NCI-H345 (cell line): ENCODE measurements around the gene PSTK.

Experiments
- DNase-seq: peaks from one replicate; lab custom pipeline; 2025; lab: John Stamatoyannopoulos, UW

Gene PSTK

GRCh38 chr10:123019941-123020703 is 39.9 kb downstream of the PSTK start:
- no peak for DNase-seq

- DNase-seq: no peak
Measured at GRCh38 chr10:123021517-123021916, 41.3 kb downstream of the PSTK start.

- DNase-seq: no peak
Measured at GRCh38 chr10:123024540-123024939, 44.3 kb downstream of the PSTK start.

- no peak for DNase-seq
Measured at GRCh38 chr10:123026302-123026701, 46.1 kb downstream of the PSTK start.

- DNase-seq: no peak
Measured at GRCh38 chr10:123027861-123028260, 47.7 kb downstream of the PSTK start.

GRCh38 chr10:123031124-123031523 is 50.9 kb downstream of the PSTK start:
- no peak for DNase-seq

GRCh38 chr10:123034332-123034731 is 54.1 kb downstream of the PSTK start:
- DNase-seq: no peak

GRCh38 chr10:123035467-123036086 is 55.4 kb downstream of the PSTK start:
- DNase-seq: no peak

GRCh38 chr10:123038782-123039631 is 58.8 kb downstream of the PSTK start:
- DNase-seq: no peak

- no peak for DNase-seq
Measured at GRCh38 chr10:123039632-123039930, 59.4 kb downstream of the PSTK start.
